GM12878 (cell line): ENCODE measurements around the gene HOXD10. TPM values are rescaled to one million over a fixed set of nuclear protein-coding genes. Genes with fewer than 3 reads are reported as not detected.

Experiments
- ATAC-seq: fragments of 200-7000 bp; cut with Tn5 transposase; 3 replicates; pipeline ENCODE4 v1.9.1; 2020; ENCODE audit warnings: mild to moderate bottlenecking, moderate library complexity
- BruUV-seq: library from RNA; stranded (reverse); fragments of 400-500 nt; replicated peaks from 2 replicates; lab custom pipeline; 2021; lab: Mats Ljungman, UMichigan
- CTCF ChIA-PET: fragments of 300-600 bp; sonication (Branson Sonifier 250); formaldehyde crosslinking; extraction: SDS; loops from one replicate; lab custom pipeline; 2021; ENCODE audit warnings: inconsistent platforms; lab: Yijun Ruan, JAX
- POLR2A ChIA-PET: fragments of 350-600 bp; formaldehyde crosslinking; extraction: SDS; loops from one replicate; lab custom pipeline; 2021; ENCODE audit warnings: inconsistent platforms; lab: Charles Lee
- RAD21 ChIA-PET: fragments of 300-600 bp; sonication (Branson Sonifier 250); formaldehyde crosslinking; loops from one replicate; lab custom pipeline; 2023; ENCODE audit warnings: antibody characterized with exemption; ENCODE audit not compliant: unreplicated experiment; lab: Charles Lee
- SMC1A ChIA-PET: fragments of 300-600 bp; sonication (Branson Sonifier 250); formaldehyde crosslinking; loops from one replicate; lab custom pipeline; 2023; ENCODE audit not compliant: unreplicated experiment, uncharacterized antibody; lab: Charles Lee
- DNase-seq: peaks from one replicate; pipeline ENCODE4 v3.0.0-alpha.2; 2011; ENCODE audit warnings: low read depth, low spot score
- FAIRE-seq: peaks from 3 replicates; lab custom pipeline; 2011; peaks lifted over from hg19 to GRCh38; lab: Jason Lieb, UNC
- H2AFZ ChIP-seq: 2 replicates; pipeline ENCODE4 v1.6.0; 2011; ENCODE audit warnings: low read depth, low read length, control low read depth; ENCODE audit not compliant: control insufficient read depth
- H3K27ac ChIP-seq: 2 replicates; pipeline ENCODE4 v1.5.1; 2011; ENCODE audit warnings: control low read depth; ENCODE audit not compliant: control insufficient read depth, insufficient read depth
- H3K27me3 ChIP-seq, 2 experiments: replicated peaks in 1 of 2; 2 replicates each; pipeline versions ENCODE4 v1.6.0 to v1.6.1; 2011; ENCODE audit warnings: low read length in 1 of 2; ENCODE audit not compliant: control insufficient read depth in 2 of 2, insufficient read depth in 2 of 2
- H3K36me3 ChIP-seq, 2 experiments: 2 replicates each; pipeline ENCODE4 v1.5.1; 2011; ENCODE audit warnings: low read length in 1 of 2; ENCODE audit not compliant: control insufficient read depth in 2 of 2, insufficient read depth in 2 of 2
- H3K4me1 ChIP-seq: 2 replicates; pipeline ENCODE4 v1.6.1; 2011; ENCODE audit warnings: mild to moderate bottlenecking, low read length, moderate library complexity, mixed read lengths; ENCODE audit not compliant: control insufficient read depth, insufficient read depth
- H3K4me2 ChIP-seq: 2 replicates; pipeline ENCODE4 v1.6.0; 2011; ENCODE audit warnings: control low read depth; ENCODE audit not compliant: control insufficient read depth, insufficient read depth
- H3K4me3 ChIP-seq: fragments of 200-600 bp; sonication (generic); 2 replicates; pipeline ENCODE4 v1.5.1; 2016
- H3K79me2 ChIP-seq: 2 replicates; pipeline ENCODE4 v1.6.0; 2011; ENCODE audit warnings: low read length; ENCODE audit not compliant: control insufficient read depth, insufficient read depth
- H3K9ac ChIP-seq: 2 replicates; pipeline ENCODE4 v1.8.0; 2011; ENCODE audit warnings: low read length, control low read depth, mixed read lengths; ENCODE audit not compliant: control insufficient read depth, insufficient read depth
- H3K9me3 ChIP-seq: replicated peaks from 3 replicates; pipeline ENCODE4 v1.5.1; 2011; ENCODE audit warnings: mild to moderate bottlenecking, low read length; ENCODE audit not compliant: control insufficient read depth, insufficient read depth
- H4K20me1 ChIP-seq: 2 replicates; pipeline ENCODE4 v1.6.0; 2011; ENCODE audit not compliant: control insufficient read depth, insufficient read depth
- BACH1 ChIP-seq: fragments of 450-650 bp; IDR thresholded peaks from 2 replicates; pipeline ENCODE4 v1.6.1; 2017; ENCODE audit warnings: mild to moderate bottlenecking, borderline replicate concordance
- CEBPB ChIP-seq, 2 experiments: fragments of 150-350 bp in 1 of 2; IDR thresholded peaks; 2 replicates each; pipeline ENCODE4 v1.6.1; 2012 to 2014; ENCODE audit warnings: low read depth in 2 of 2, low read length in 2 of 2, borderline replicate concordance in 1 of 2, inconsistent platforms in 1 of 2
- EP300 ChIP-seq, 2 experiments: fragments of 150-350 bp in 1 of 2; IDR thresholded peaks; 2 replicates each; pipeline ENCODE4 v1.6.1; 2011 to 2012; ENCODE audit warnings: low read depth in 2 of 2, low read length in 2 of 2, borderline replicate concordance in 1 of 2, improper control_type of control experiment in 1 of 2, inconsistent platforms in 1 of 2; ENCODE audit not compliant: control insufficient read depth in 1 of 2
- EZH2 ChIP-seq: IDR thresholded peaks from 2 replicates; pipeline ENCODE4 v1.6.1; 2012; ENCODE audit warnings: low read depth, mild to moderate bottlenecking, control low read depth, inconsistent platforms, low read length, borderline replicate concordance; ENCODE audit not compliant: control insufficient read depth
- FOXK2 ChIP-seq: fragments of 450-650 bp; IDR thresholded peaks from 2 replicates; pipeline ENCODE4 v1.6.1; 2017; ENCODE audit warnings: mild to moderate bottlenecking, moderate library complexity
- LARP7 ChIP-seq: fragments of 450-650 bp; IDR thresholded peaks from 2 replicates; pipeline ENCODE4 v1.6.1; 2017; ENCODE audit warnings: mild to moderate bottlenecking
- MEF2A ChIP-seq: IDR thresholded peaks from 2 replicates; pipeline ENCODE4 v1.6.1; 2011; ENCODE audit warnings: low read depth, mild to moderate bottlenecking, low read length, moderate library complexity; ENCODE audit not compliant: insufficient read depth
- NFYB ChIP-seq: IDR thresholded peaks from 2 replicates; pipeline ENCODE4 v1.6.1; 2011; ENCODE audit warnings: low read depth, mild to moderate bottlenecking, low read length, improper control_type of control experiment, moderate library complexity; ENCODE audit not compliant: insufficient read depth
- NRF1 ChIP-seq: conservative IDR thresholded peaks from 2 replicates; pipeline ENCODE4 v1.6.1; 2011; ENCODE audit warnings: mild to moderate bottlenecking, low read depth, low read length, improper control_type of control experiment
- POLR2A ChIP-seq: IDR thresholded peaks from 2 replicates; pipeline ENCODE4 v1.6.1; 2011; ENCODE audit warnings: low read depth, mild to moderate bottlenecking, low read length
- POLR2AphosphoS2 ChIP-seq: IDR thresholded peaks from 2 replicates; pipeline ENCODE4 v1.6.1; 2011; ENCODE audit warnings: low read depth, mild to moderate bottlenecking, low read length, improper control_type of control experiment, moderate library complexity
- SREBF2 ChIP-seq: IDR thresholded peaks from 2 replicates; pipeline ENCODE4 v1.6.1; 2012; ENCODE audit warnings: mild to moderate bottlenecking, low read length
- SUZ12 ChIP-seq: fragments of 200-600 bp; sonication (generic); IDR thresholded peaks from one replicate; pipeline ENCODE4 v1.6.1; 2018; ENCODE audit warnings: antibody characterized with exemption, mild to moderate bottlenecking; ENCODE audit not compliant: unreplicated experiment
- ZNF274 ChIP-seq: IDR thresholded peaks from one replicate; pipeline ENCODE4 v1.8.0; 2011; ENCODE audit not compliant: insufficient read length, insufficient read depth
- WGBS: methylation state at CpG from one replicate; pipeline ENCODE4 v1.1.6; 2016; ENCODE audit warnings: low lambda C conversion rate; ENCODE audit not compliant: insufficient replicate concordance, insufficient coverage; ENCODE audit errors: missing lambda C conversion rate; 5-methylcytosine and 5-hydroxymethylcytosine counted together
- in situ Hi-C: fragments of 300-500 bp; cut with MboI; formaldehyde crosslinking; loops from 9 replicates; pipeline ENCODE4 v1.14.3; 2018; ENCODE audit warnings: mixed read lengths
- intact Hi-C: fragments of 100-400 bp; cut with micrococcal nuclease; formaldehyde crosslinking; loops from one replicate; pipeline ENCODE4 v1.14.2; 2022; ENCODE audit not compliant: unreplicated experiment
- polyA plus RNA-seq, 11 experiments: library from polyadenylated mRNA; depleted of rRNA in 4 of 11; unstranded in 6 of 11; stranded (reverse) in 5 of 11; fragments of >200 nt; fragmentation: Nextera tagmentation in 4 of 11; fragmentation: Illumina TruSeq in 1 of 11; extraction: Ambion mirVana in 4 of 11; extraction: Trizol in 1 of 11; gene quantifications; 1 replicate in 1 of 11; 2 replicates in 10 of 11; pipeline versions ENCODE4 v1.2.1 to v1.2.3, GENCODE V29; 2011 to 2016; ENCODE audit warnings: inconsistent platforms in 2 of 11, missing spikeins in 2 of 11, low read depth in 1 of 11
- total RNA-seq, 4 experiments: library from RNA; depleted of rRNA in 3 of 4; stranded (reverse); fragments of >200 nt in 3 of 4; fragmentation: Illumina TruSeq in 1 of 4; extraction: Trizol in 1 of 4; gene quantifications; 2 replicates each; pipeline versions ENCODE4 v1.2.1 to v1.2.3, GENCODE V29; 2013 to 2021
- TF ChIP-seq, protein P1 (sequence below): fragments of 450-650 bp; formaldehyde crosslinking; IDR thresholded peaks from 2 replicates; pipeline ENCODE4 v1.4.0; 2020; ENCODE audit warnings: mild to moderate bottlenecking, moderate library complexity
- TF ChIP-seq, protein P2 (sequence below): fragments of 450-650 bp; IDR thresholded peaks from 2 replicates; pipeline ENCODE4 v1.6.1; 2016; ENCODE audit warnings: mild to moderate bottlenecking

HOXD10 gene
- total and polyA plus RNA-seq, 10 of the 15 experiments (the other 5 are each of a cell fraction or from before 2014, with no cell fraction given): not detected

DNA sequence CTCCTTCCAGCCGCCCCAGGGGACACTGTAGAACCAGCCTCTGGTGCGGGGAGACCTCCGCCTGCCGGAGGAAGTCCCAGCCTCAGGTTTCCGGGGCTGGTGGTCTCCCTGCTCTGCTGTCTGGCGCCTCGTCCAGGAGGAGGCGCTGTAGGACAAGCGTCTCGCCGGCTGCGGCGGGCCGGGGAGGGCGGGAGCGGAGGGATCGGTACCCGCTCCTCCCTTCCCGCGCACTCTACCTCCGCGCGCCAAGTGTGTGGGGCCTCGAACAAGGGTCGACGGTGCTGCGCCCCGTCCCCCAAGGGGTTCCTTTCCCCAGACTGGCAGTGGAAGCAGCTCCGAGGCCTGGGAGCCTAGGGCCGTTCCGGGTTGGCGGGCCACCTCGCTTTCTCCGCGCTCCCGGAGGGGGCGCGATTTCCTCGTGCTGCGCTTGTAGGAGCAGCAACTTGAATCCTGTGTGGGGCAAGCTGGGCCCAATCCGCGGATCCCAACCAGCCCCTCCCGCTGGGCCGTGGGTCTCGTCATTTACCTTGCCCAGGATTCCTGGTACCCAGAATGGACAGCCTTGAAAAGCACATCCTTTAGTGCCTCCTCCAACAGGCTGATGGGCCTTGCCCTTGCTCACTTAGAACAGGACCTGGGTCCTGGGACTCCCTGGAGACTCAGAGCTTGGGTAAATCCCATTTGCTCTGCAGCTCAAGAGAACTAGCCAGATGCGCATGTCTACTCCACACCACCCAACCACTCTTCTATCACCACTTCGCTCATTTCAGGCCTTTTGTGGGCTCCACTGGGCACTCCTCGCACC lies 24.1 kb downstream of the HOXD10 start:
- WGBS: 21% methylated on average over 41 of the region's 48 CpGs
- peaks cover 0 to 11% of the 10 kb centered on the region in 2 experiments for H3K27me3 ChIP-seq
- H3K4me2 ChIP-seq: peak overlapping the region; percentile 73
- H3K79me2 ChIP-seq: no peaks in the 10 kb centered on the region
- RAD21 ChIA-PET: interaction anchor here (0.6 to 5.9 kb wide), 30 partner anchors 10 to 1008 kb away, joined by 3 to 103 read pairs (median 4); no protein-coding TSS in a partner anchor
- peak; percentile 99 for ATAC-seq
- in situ Hi-C loops: loop anchor here (5.0 to 25.0 kb wide), 3 partner anchors 317 to 1197 kb away; no protein-coding TSS in a partner anchor
- no peaks in the 10 kb centered on the region for H4K20me1 ChIP-seq
- POLR2A ChIA-PET: interaction anchor here (0.6 kb wide), 1 partner anchor 511 kb away, joined by 4 read pairs; no protein-coding TSS in a partner anchor
- CTCF ChIA-PET: interaction anchor here (0.6 to 8.6 kb wide), 46 partner anchors 9 to 1414 kb away, joined by 3 to 157 read pairs (median 4); no protein-coding TSS in a partner anchor
- peak overlapping the region; percentile 26; the same call in 1 of the 2 replicates for H3K9ac ChIP-seq
- SMC1A ChIA-PET: interaction anchor here (0.6 to 5.3 kb wide), 28 partner anchors 10 to 1021 kb away, joined by 3 to 58 read pairs (median 3); no protein-coding TSS in a partner anchor
- H2AFZ ChIP-seq: peak overlapping the region; percentile 88
- H3K36me3 ChIP-seq: no peaks in the 10 kb centered on the region
- DNase-seq: peak; percentile 24
- H3K27ac ChIP-seq: no peak overlapping the region
- no peaks in the 10 kb centered on the region for H3K4me1 ChIP-seq
- H3K4me3 ChIP-seq: peak overlapping the region; percentile 37; the same call in 1 of the 2 replicates
- intact Hi-C loops: loop anchor here (1.0 to 5.0 kb wide), 6 partner anchors 242 to 1007 kb away; no protein-coding TSS in a partner anchor
- BruUV-seq: no TSS peak
- no peaks in the 10 kb centered on the region; the same call in 2 of the 3 replicates for H3K9me3 ChIP-seq
- peak; percentile 75 for FAIRE-seq
- TF ChIP-seq, protein P1, sequence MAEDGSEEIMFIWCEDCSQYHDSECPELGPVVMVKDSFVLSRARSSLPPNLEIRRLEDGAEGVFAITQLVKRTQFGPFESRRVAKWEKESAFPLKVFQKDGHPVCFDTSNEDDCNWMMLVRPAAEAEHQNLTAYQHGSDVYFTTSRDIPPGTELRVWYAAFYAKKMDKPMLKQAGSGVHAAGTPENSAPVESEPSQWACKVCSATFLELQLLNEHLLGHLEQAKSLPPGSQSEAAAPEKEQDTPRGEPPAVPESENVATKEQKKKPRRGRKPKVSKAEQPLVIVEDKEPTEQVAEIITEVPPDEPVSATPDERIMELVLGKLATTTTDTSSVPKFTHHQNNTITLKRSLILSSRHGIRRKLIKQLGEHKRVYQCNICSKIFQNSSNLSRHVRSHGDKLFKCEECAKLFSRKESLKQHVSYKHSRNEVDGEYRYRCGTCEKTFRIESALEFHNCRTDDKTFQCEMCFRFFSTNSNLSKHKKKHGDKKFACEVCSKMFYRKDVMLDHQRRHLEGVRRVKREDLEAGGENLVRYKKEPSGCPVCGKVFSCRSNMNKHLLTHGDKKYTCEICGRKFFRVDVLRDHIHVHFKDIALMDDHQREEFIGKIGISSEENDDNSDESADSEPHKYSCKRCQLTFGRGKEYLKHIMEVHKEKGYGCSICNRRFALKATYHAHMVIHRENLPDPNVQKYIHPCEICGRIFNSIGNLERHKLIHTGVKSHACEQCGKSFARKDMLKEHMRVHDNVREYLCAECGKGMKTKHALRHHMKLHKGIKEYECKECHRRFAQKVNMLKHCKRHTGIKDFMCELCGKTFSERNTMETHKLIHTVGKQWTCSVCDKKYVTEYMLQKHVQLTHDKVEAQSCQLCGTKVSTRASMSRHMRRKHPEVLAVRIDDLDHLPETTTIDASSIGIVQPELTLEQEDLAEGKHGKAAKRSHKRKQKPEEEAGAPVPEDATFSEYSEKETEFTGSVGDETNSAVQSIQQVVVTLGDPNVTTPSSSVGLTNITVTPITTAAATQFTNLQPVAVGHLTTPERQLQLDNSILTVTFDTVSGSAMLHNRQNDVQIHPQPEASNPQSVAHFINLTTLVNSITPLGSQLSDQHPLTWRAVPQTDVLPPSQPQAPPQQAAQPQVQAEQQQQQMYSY: no peak
- TF ChIP-seq MEF2A (no peak), BACH1 (no peak), NRF1 (no peak), NFYB (no peak), CEBPB (IDR thresholded peaks at IDR 0.05; ENCODE audit: borderline replicate concordance in 1 of 2, low read depth in 2 of 2, low read length in 2 of 2) (no peak), FOXK2 (no peak), ZNF274 (no peak), POLR2A (no peak; the same call in 1 of the 2 replicates), SREBF2 (no peak), SUZ12 (no peak), EP300 (IDR thresholded peaks at IDR 0.05; ENCODE audit: borderline replicate concordance in 1 of 2, control insufficient read depth in 1 of 2, low read depth in 2 of 2, low read length in 2 of 2) (no peak), POLR2AphosphoS2 (no peak), EZH2 (no peak), LARP7 (peak; percentile 87)
- TF ChIP-seq, protein P2, sequence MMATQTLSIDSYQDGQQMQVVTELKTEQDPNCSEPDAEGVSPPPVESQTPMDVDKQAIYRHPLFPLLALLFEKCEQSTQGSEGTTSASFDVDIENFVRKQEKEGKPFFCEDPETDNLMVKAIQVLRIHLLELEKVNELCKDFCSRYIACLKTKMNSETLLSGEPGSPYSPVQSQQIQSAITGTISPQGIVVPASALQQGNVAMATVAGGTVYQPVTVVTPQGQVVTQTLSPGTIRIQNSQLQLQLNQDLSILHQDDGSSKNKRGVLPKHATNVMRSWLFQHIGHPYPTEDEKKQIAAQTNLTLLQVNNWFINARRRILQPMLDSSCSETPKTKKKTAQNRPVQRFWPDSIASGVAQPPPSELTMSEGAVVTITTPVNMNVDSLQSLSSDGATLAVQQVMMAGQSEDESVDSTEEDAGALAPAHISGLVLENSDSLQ: no peak
